IMR-90 (cell line): Measurements from ENCODE around the gene REPS2. TPM values are rescaled to one million over a fixed set of nuclear protein-coding genes. Genes with fewer than 3 reads are reported as not detected.

Experiments
- ATAC-seq: fragments of 200-7000 bp; cut with Tn5 transposase; 2 replicates; pipeline ENCODE4 v1.9.1; 2020; ENCODE audit warnings: low read depth, mild to moderate bottlenecking, moderate library complexity
- BruUV-seq: library from RNA; stranded (reverse); fragments of 400-500 nt; replicated peaks from 2 replicates; lab custom pipeline; 2021; lab: Mats Ljungman, UMichigan
- CTCF ChIA-PET: fragments of 300-600 bp; formaldehyde crosslinking; extraction: SDS; loops from one replicate; lab custom pipeline; 2021; ENCODE audit warnings: antibody characterized with exemption; lab: Yijun Ruan, JAX
- POLR2A ChIA-PET: fragments of 300-600 bp; sonication (Branson Sonifier 250); formaldehyde crosslinking; loops from one replicate; lab custom pipeline; 2022; ENCODE audit warnings: antibody characterized with exemption; ENCODE audit not compliant: unreplicated experiment; lab: Charles Lee
- DNase-seq: peaks from one replicate; pipeline ENCODE4 v3.0.0; 2013
- H2AFZ ChIP-seq: replicated peaks from 2 replicates; pipeline ENCODE3; 2013; ENCODE audit warnings: low read length, mild to moderate bottlenecking; ENCODE audit not compliant: poor library complexity
- H2AK5ac ChIP-seq: 2 replicates; pipeline ENCODE4 v1.6.1; 2013; ENCODE audit warnings: low read depth, low read length, inconsistent platforms
- H2AK9ac ChIP-seq: replicated peaks from 2 replicates; pipeline ENCODE3; 2013; ENCODE audit warnings: mild to moderate bottlenecking, low read depth, low read length, moderate library complexity; ENCODE audit not compliant: poor library complexity
- H2BK120ac ChIP-seq: 2 replicates; pipeline ENCODE4 v1.6.1; 2013; ENCODE audit warnings: low read depth, low read length, inconsistent platforms
- H2BK15ac ChIP-seq: 3 replicates; pipeline ENCODE4 v1.6.1; 2013; ENCODE audit warnings: low read depth, low read length, inconsistent platforms
- H2BK20ac ChIP-seq: 2 replicates; pipeline ENCODE4 v1.6.1; 2013; ENCODE audit warnings: low read depth, mild to moderate bottlenecking, inconsistent platforms, low read length, moderate library complexity
- H2BK5ac ChIP-seq: 2 replicates; pipeline ENCODE4 v1.6.1; 2013; ENCODE audit warnings: mild to moderate bottlenecking, low read depth, low read length, inconsistent platforms; ENCODE audit not compliant: poor library complexity, severe bottlenecking
- H3K14ac ChIP-seq: replicated peaks from 2 replicates; pipeline ENCODE4 v1.6.1; 2013; ENCODE audit warnings: low read depth, low read length, inconsistent platforms
- H3K18ac ChIP-seq: 2 replicates; pipeline ENCODE4 v1.6.1; 2013; ENCODE audit warnings: low read depth, low read length, control low read depth
- H3K23ac ChIP-seq: 2 replicates; pipeline ENCODE4 v1.6.1; 2013; ENCODE audit warnings: low read depth, low read length, inconsistent platforms
- H3K27ac ChIP-seq: 2 replicates; pipeline ENCODE4 v1.5.1; 2013; ENCODE audit warnings: mild to moderate bottlenecking, control low read depth, low read length; ENCODE audit not compliant: insufficient read depth
- H3K27me3 ChIP-seq: 2 replicates; pipeline ENCODE4 v1.6.1; 2013; ENCODE audit warnings: low read length; ENCODE audit not compliant: control insufficient read depth, insufficient read depth
- H3K36me3 ChIP-seq: 2 replicates; pipeline ENCODE4 v1.6.1; 2013; ENCODE audit warnings: low read length, mixed read lengths; ENCODE audit not compliant: control insufficient read depth, insufficient read depth
- H3K4ac ChIP-seq: 2 replicates; pipeline ENCODE4 v1.6.1; 2013; ENCODE audit warnings: low read depth, low read length, inconsistent platforms
- H3K4me1 ChIP-seq: 2 replicates; pipeline ENCODE4 v1.6.1; 2013; ENCODE audit warnings: low read length, mixed read lengths; ENCODE audit not compliant: control insufficient read depth, insufficient read depth
- H3K4me2 ChIP-seq: 2 replicates; pipeline ENCODE4 v1.6.1; 2013; ENCODE audit warnings: low read depth, mild to moderate bottlenecking, control low read depth, low read length, moderate library complexity
- H3K4me3 ChIP-seq: 2 replicates; pipeline ENCODE4 v1.5.1; 2013; ENCODE audit warnings: low read depth, mild to moderate bottlenecking, control low read depth, low read length, moderate library complexity; ENCODE audit not compliant: insufficient read depth
- H3K56ac ChIP-seq: 2 replicates; pipeline ENCODE4 v1.6.1; 2013; ENCODE audit warnings: low read length, inconsistent platforms; ENCODE audit not compliant: insufficient read depth; ENCODE audit errors: extremely low read depth
- H3K79me1 ChIP-seq, 2 experiments: 2 replicates each; pipeline ENCODE4 v1.6.1; 2013; ENCODE audit warnings: low read length in 2 of 2, inconsistent platforms in 1 of 2, low read depth in 1 of 2
- H3K9ac ChIP-seq: 2 replicates; pipeline ENCODE4 v1.6.1; 2013; ENCODE audit warnings: low read depth, low read length, control low read depth
- H3K9me1 ChIP-seq: 2 replicates; pipeline ENCODE4 v1.6.1; 2013; ENCODE audit warnings: low read length, inconsistent platforms; ENCODE audit not compliant: insufficient read depth
- H3K9me3 ChIP-seq: 2 replicates; pipeline ENCODE4 v1.6.1; 2013; ENCODE audit warnings: low read length; ENCODE audit not compliant: control insufficient read depth, insufficient read depth
- H4K20me1 ChIP-seq: 2 replicates; pipeline ENCODE4 v1.6.1; 2013; ENCODE audit warnings: low read length, inconsistent platforms; ENCODE audit not compliant: insufficient read depth
- H4K5ac ChIP-seq: 2 replicates; pipeline ENCODE4 v1.6.1; 2013; ENCODE audit warnings: mild to moderate bottlenecking, low read depth, low read length, control low read depth
- H4K8ac ChIP-seq, 2 experiments: 2 replicates each; pipeline ENCODE4 v1.6.1; 2013; ENCODE audit warnings: low read depth in 2 of 2, low read length in 2 of 2, control low read depth in 1 of 2, inconsistent platforms in 1 of 2
- H4K91ac ChIP-seq: 2 replicates; pipeline ENCODE4 v1.6.1; 2013; ENCODE audit warnings: low read depth, low read length, inconsistent platforms; ENCODE audit not compliant: insufficient read depth
- BHLHE40 ChIP-seq: fragments of 150-350 bp; IDR thresholded peaks from 2 replicates; pipeline ENCODE4 v1.6.1; 2016; ENCODE audit warnings: mild to moderate bottlenecking, low read depth, low read length
- CEBPB ChIP-seq: IDR thresholded peaks from 2 replicates; pipeline ENCODE4 v1.6.1; 2012; ENCODE audit warnings: low read depth, low read length, improper control_type of control experiment
- CHD1 ChIP-seq: IDR thresholded peaks from 2 replicates; pipeline ENCODE4 v1.6.1; 2012; ENCODE audit warnings: low read depth, low read length, improper control_type of control experiment
- CTCF ChIP-seq: conservative IDR thresholded peaks from 2 replicates; pipeline ENCODE4 v1.5.1; 2012; ENCODE audit warnings: mild to moderate bottlenecking, low read depth, low read length, improper control_type of control experiment
- ELK1 ChIP-seq: fragments of 150-350 bp; IDR thresholded peaks from 2 replicates; pipeline ENCODE4 v1.6.1; 2016; ENCODE audit warnings: low read depth, mild to moderate bottlenecking, low read length, moderate library complexity, borderline replicate concordance
- FOS ChIP-seq: fragments of 150-350 bp; IDR thresholded peaks from 2 replicates; pipeline ENCODE4 v1.6.1; 2016; ENCODE audit warnings: low read depth, low read length
- MAFK ChIP-seq: IDR thresholded peaks from 2 replicates; pipeline ENCODE4 v1.6.1; 2012; ENCODE audit warnings: low read depth, low read length, improper control_type of control experiment
- MAZ ChIP-seq: IDR thresholded peaks from 2 replicates; pipeline ENCODE4 v1.6.1; 2012; ENCODE audit warnings: low read depth, mild to moderate bottlenecking, low read length, improper control_type of control experiment, moderate library complexity, borderline replicate concordance
- MXI1 ChIP-seq: IDR thresholded peaks from 2 replicates; pipeline ENCODE4 v1.6.1; 2012; ENCODE audit warnings: low read depth, mild to moderate bottlenecking, low read length, moderate library complexity, borderline replicate concordance
- NFE2L2 ChIP-seq: fragments of 150-350 bp; IDR thresholded peaks from 2 replicates; pipeline ENCODE4 v1.6.1; 2016; ENCODE audit warnings: low read depth, mild to moderate bottlenecking, low read length
- POLR2A ChIP-seq: IDR thresholded peaks from 2 replicates; pipeline ENCODE4 v1.6.1; 2012; ENCODE audit warnings: mild to moderate bottlenecking, low read depth, low read length
- RAD21 ChIP-seq: IDR thresholded peaks from 2 replicates; pipeline ENCODE4 v1.6.1; 2012; ENCODE audit warnings: low read length, improper control_type of control experiment
- RCOR1 ChIP-seq: IDR thresholded peaks from 2 replicates; pipeline ENCODE4 v1.6.1; 2012; ENCODE audit warnings: mild to moderate bottlenecking, low read length, improper control_type of control experiment; ENCODE audit not compliant: insufficient replicate concordance
- RFX5 ChIP-seq: IDR thresholded peaks from 2 replicates; pipeline ENCODE4 v1.8.0; 2012; ENCODE audit warnings: low read depth, mild to moderate bottlenecking, low read length, moderate library complexity
- SMC3 ChIP-seq: fragments of 150-350 bp; IDR thresholded peaks from 2 replicates; pipeline ENCODE4 v1.6.1; 2016; ENCODE audit warnings: low read depth, mild to moderate bottlenecking, antibody characterized with exemption, low read length, moderate library complexity
- USF2 ChIP-seq: fragments of 150-350 bp; IDR thresholded peaks from 2 replicates; pipeline ENCODE4 v1.6.1; 2017; ENCODE audit warnings: mild to moderate bottlenecking, antibody characterized with exemption, low read length, low read depth
- WGBS, 2 experiments: methylation state at CpG; one replicate each; pipeline versions ENCODE4 v1.1.5 to v1.1.7; 2013; ENCODE audit warnings: missing lambda C conversion rate in 2 of 2; ENCODE audit not compliant: insufficient read length in 1 of 2; ENCODE audit errors: extremely low coverage in 2 of 2; 5-methylcytosine and 5-hydroxymethylcytosine counted together
- dilution Hi-C: fragments of 300-500 bp; cut with HindIII; formaldehyde crosslinking; loops from one replicate; pipeline ENCODE4 v1.14.3; 2018; ENCODE audit warnings: low sequenced_read_pairs; ENCODE audit not compliant: unreplicated experiment
- in situ Hi-C: fragments of 300-500 bp; cut with MboI; formaldehyde crosslinking; loops from 3 replicates; pipeline ENCODE4 v1.14.3; 2019; ENCODE audit warnings: low sequenced_read_pairs, inconsistent platforms, mixed read lengths
- intact Hi-C: fragments of 100-400 bp; cut with micrococcal nuclease; formaldehyde crosslinking; loops from 2 replicates; pipeline ENCODE4 v1.10.0; 2022
- polyA plus RNA-seq, 3 experiments: library from polyadenylated mRNA; depleted of rRNA; stranded (reverse); fragments of >200 nt; gene quantifications; 2 replicates each; pipeline ENCODE4 v1.2.3, GENCODE V29; 2012; ENCODE audit warnings: low replicate concordance in 1 of 3
- total RNA-seq: library from RNA; depleted of rRNA; stranded (reverse); fragments of >200 nt; gene quantifications from 2 replicates; pipeline ENCODE4 v1.2.3, GENCODE V29; 2012

REPS2 gene
- total and polyA plus RNA-seq, 2 of the 4 experiments (the other 2 are of a cell fraction) = 0.02 to 0.18 TPM

DNA sequence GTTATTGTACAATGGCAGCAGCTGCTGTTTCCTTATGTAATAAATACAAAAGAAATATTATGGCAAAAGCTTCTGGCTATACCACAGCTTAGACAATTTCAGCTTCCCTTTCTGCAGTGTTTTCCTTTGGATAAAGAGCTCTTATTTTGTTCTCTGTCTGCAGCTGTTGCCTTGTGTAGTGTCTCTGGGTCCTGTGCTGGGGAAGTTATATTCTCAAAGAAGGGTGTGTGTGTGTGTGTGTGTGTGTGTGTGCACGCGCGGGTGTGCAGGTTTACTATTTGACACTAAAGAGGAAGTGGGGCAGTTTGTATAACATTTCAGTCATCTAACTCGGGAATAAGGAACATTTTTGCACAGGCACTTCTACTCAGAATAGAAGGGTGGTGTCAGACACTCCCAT, 83.6 kb downstream of the REPS2 start:
- no peak overlapping the region for H3K4me2 ChIP-seq
- no peak overlapping the region for H4K8ac ChIP-seq
- in situ Hi-C loops (no loop called here), intact Hi-C loops (no loop called here), dilution Hi-C loops (no loop called here)
- no peak overlapping the region for H3K56ac ChIP-seq
- H4K5ac ChIP-seq = no peak overlapping the region
- H2BK5ac ChIP-seq = no peak overlapping the region
- H2BK20ac ChIP-seq = no peak overlapping the region
- no peak overlapping the region for H2AFZ ChIP-seq
- no peaks in the 10 kb centered on the region for H3K9me1 ChIP-seq
- no peaks in the 10 kb centered on the region for H3K79me1 ChIP-seq
- H2AK9ac ChIP-seq = no peak overlapping the region
- H3K27me3 ChIP-seq = peaks cover 24% of the 10 kb centered on the region
- no peak overlapping the region for H3K4ac ChIP-seq
- no peak overlapping the region for H4K91ac ChIP-seq
- DNase-seq (no peak), ATAC-seq (no peak)
- CTCF ChIA-PET = interaction anchor here (0.8 kb wide), 1 partner anchor 17 kb away, joined by 3 read pairs; no protein-coding TSS in a partner anchor
- POLR2A ChIA-PET = no interaction called here
- H4K20me1 ChIP-seq = no peaks in the 10 kb centered on the region
- no peak overlapping the region for H3K27ac ChIP-seq
- no TSS peak for BruUV-seq
- WGBS, 2 experiments = 66% methylated on average over 3 of the region's 4 CpGs; no CpG with 5 or more reads in 1 of the 2 experiments
- no peak overlapping the region for H3K18ac ChIP-seq
- H3K4me3 ChIP-seq = no peak overlapping the region
- H3K4me1 ChIP-seq = no peaks in the 10 kb centered on the region
- no peak overlapping the region for H2BK15ac ChIP-seq
- H3K36me3 ChIP-seq = no peaks in the 10 kb centered on the region
- no peak overlapping the region for H3K23ac ChIP-seq
- no peak overlapping the region for H3K14ac ChIP-seq
- TF ChIP-seq NFE2L2 = no peak
- TF ChIP-seq CTCF = no peak
- no peak for TF ChIP-seq FOS
- TF ChIP-seq BHLHE40 = no peak
- no peak for TF ChIP-seq CEBPB
- TF ChIP-seq RCOR1 = no peak
- no peak for TF ChIP-seq ELK1
- TF ChIP-seq SMC3 = no peak
- TF ChIP-seq RAD21 = no peak
- no peak for TF ChIP-seq MAFK
- no peak for TF ChIP-seq MAZ
- TF ChIP-seq MXI1 = no peak
- no peak for TF ChIP-seq POLR2A
- TF ChIP-seq RFX5 = no peak
- no peak for TF ChIP-seq USF2
- TF ChIP-seq CHD1 = no peak
- H2AK5ac ChIP-seq = no peak overlapping the region
- no peaks in the 10 kb centered on the region for H3K9me3 ChIP-seq
- no peak overlapping the region for H2BK120ac ChIP-seq
- H3K9ac ChIP-seq = no peak overlapping the region
